Measurements from ENCODE around the gene PAK3.

DNA sequence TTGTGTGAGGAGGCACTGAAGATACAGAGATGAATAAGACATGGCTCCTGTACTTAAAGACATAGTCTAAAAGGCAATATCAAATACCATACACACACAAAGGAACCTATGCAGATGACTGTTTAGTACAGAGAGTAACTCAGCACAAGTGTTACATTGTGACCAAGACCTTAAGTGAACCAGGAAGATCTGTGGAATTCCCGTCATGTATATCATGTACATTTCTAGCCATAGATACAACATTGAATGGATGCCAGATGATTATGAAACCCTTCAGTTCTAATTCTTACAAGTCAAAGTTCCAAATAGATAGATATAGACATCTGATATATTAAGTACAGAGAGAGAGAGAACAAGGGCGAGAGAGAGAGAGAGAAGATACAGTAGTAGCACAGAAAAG lies 73.2 kb downstream of the PAK3 start:
- TF ChIP-seq, protein P1, sequence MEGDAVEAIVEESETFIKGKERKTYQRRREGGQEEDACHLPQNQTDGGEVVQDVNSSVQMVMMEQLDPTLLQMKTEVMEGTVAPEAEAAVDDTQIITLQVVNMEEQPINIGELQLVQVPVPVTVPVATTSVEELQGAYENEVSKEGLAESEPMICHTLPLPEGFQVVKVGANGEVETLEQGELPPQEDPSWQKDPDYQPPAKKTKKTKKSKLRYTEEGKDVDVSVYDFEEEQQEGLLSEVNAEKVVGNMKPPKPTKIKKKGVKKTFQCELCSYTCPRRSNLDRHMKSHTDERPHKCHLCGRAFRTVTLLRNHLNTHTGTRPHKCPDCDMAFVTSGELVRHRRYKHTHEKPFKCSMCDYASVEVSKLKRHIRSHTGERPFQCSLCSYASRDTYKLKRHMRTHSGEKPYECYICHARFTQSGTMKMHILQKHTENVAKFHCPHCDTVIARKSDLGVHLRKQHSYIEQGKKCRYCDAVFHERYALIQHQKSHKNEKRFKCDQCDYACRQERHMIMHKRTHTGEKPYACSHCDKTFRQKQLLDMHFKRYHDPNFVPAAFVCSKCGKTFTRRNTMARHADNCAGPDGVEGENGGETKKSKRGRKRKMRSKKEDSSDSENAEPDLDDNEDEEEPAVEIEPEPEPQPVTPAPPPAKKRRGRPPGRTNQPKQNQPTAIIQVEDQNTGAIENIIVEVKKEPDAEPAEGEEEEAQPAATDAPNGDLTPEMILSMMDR (IDR thresholded peaks at IDR 0.05): no peak
- no peak for TF ChIP-seq POLR2A (IDR thresholded peaks at IDR 0.05)

Measured in thyroid gland (tissue), 4 donors.